Thymus (tissue), 11 donors: ENCODE data around the gene NPIPB6. TPM values are rescaled to one million over a fixed set of nuclear protein-coding genes. Genes with fewer than 3 reads are reported as not detected.
A peak's percentile ranks its signal among the peaks of the same experiment; 100 is the strongest.

Experiments
- DNase-seq, 9 donors: peaks; one replicate each; pipeline ENCODE4 v3.0.0-alpha.2; 2013; ENCODE audit warnings: low spot score in 9 of 9, low read depth in 6 of 9, missing footprints in 1 of 9
- H3K27ac ChIP-seq, 2 donors: one replicate each; pipeline ENCODE4 v1.5.1; 2013; ENCODE audit warnings: control low read depth in 1 of 2, low read depth in 1 of 2, low read length in 1 of 2, mild to moderate bottlenecking in 1 of 2, moderate library complexity in 1 of 2
- H3K27me3 ChIP-seq, 2 donors: one replicate each; pipeline ENCODE4 v1.5.1; 2013; ENCODE audit warnings: low read length in 1 of 2; ENCODE audit not compliant: control insufficient read depth in 2 of 2, insufficient read depth in 1 of 2
- H3K36me3 ChIP-seq, 2 donors: one replicate each; pipeline ENCODE4 v1.5.1; 2013; ENCODE audit warnings: low read length in 1 of 2, mild to moderate bottlenecking in 1 of 2, moderate library complexity in 1 of 2; ENCODE audit not compliant: control insufficient read depth in 2 of 2, insufficient read depth in 2 of 2
- H3K4me1 ChIP-seq, 2 donors: one replicate each; pipeline ENCODE4 v1.5.1; 2013; ENCODE audit warnings: low read length in 2 of 2; ENCODE audit not compliant: control insufficient read depth in 2 of 2, insufficient read depth in 2 of 2
- H3K4me3 ChIP-seq, 2 donors: one replicate each; pipeline ENCODE4 v1.5.1; 2013; ENCODE audit warnings: low read length in 2 of 2, control low read depth in 1 of 2, mild to moderate bottlenecking in 1 of 2
- H3K9me3 ChIP-seq, 2 donors: one replicate each; pipeline ENCODE4 v1.5.1; 2013; ENCODE audit warnings: low read length in 1 of 2, mild to moderate bottlenecking in 1 of 2; ENCODE audit not compliant: control insufficient read depth in 2 of 2, insufficient read depth in 1 of 2
- WGBS: extraction: QIAGEN DNeasy Blood & Tissue Kit; methylation state at CpG from one replicate; pipeline ENCODE4 v1.1.7; 2013; 5-methylcytosine and 5-hydroxymethylcytosine counted together
- polyA plus RNA-seq: library from polyadenylated mRNA; stranded (reverse); fragments of 200-250 nt; gene quantifications from one replicate; pipeline ENCODE4 v1.2.3, GENCODE V29; 2013
- total RNA-seq: library from RNA; stranded (reverse); fragments of 120-200 nt; gene quantifications from one replicate; pipeline ENCODE4 v1.2.4, GENCODE V29; 2013
- donor health status: healthy.

NPIPB6 gene
- total and polyA plus RNA-seq, 2 donors: 0.66 to 2.6 TPM

DNA sequence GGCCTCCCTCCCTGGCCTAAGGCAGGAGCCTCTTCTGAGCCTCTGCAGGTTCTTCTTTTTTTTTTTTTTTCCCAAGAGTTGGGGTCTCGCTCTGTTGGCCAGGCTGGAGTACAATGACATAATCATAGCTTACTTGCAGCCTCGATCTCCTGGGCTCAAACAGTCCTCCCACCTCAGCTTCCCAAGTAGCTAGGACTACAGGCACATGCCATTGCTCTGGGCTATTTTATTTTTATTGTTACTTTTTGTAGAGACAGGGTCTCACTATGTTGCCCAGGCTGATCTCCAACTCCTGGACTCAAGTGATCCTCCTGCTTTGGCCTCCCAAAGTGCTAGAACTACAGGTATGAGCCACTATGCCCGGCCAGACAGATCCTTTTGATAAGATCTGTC lies 38.4 kb downstream of the NPIPB6 start:
- Histone ChIP-seq H3K4me3 (no peak overlapping the region), H3K9me3 (no peaks in the 10 kb centered on the region), H3K4me1 (no peaks in the 10 kb centered on the region), H3K36me3 (peaks cover 3 to 12% of the 10 kb centered on the region in 2 donors), H3K27me3 (no peaks in the 10 kb centered on the region), H3K27ac (no peak overlapping the region)
- no peak for DNase-seq
- WGBS: 93% methylated on average over 3 of the region's 3 CpGs

DNA sequence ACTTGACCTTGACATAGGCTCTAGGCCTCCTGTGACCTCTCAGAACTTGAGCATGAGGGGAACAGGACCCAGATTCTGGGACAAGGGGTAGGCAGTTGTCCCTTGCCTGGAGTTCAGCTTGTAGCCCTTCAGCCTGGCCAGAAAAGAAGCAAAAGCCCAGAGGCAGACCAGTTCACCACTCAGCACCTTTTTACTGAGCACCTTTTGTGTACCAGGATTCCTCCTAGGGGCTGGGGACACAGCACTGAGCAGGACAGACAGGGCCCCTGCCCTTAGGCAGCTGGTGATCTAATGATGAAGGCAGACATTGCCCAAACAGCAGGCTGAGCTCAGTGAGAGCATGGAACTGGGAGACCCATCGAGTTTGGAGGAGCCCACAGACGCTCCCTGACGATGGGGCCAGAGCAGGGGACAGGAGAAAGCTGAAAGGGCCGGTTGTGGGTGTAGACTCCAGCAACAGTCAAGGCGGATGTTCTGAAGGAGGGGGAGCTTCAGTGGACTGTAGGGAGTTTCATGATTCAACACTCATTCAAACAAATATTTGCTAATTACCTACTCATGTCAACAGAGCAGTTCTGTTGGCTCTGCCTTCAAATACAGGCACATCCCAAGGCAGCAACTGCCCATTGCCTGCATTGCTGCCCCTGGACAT lies 38.9 kb downstream of the NPIPB6 start:
- H3K27ac ChIP-seq: no peak overlapping the region
- no peaks in the 10 kb centered on the region for H3K27me3 ChIP-seq
- H3K36me3 ChIP-seq: peaks cover 9 to 17% of the 10 kb centered on the region in 2 donors
- H3K9me3 ChIP-seq: no peaks in the 10 kb centered on the region
- no peaks in the 10 kb centered on the region for H3K4me1 ChIP-seq
- 94% methylated on average over 5 of the region's 5 CpGs for WGBS
- DNase-seq: no peak
- no peak overlapping the region for H3K4me3 ChIP-seq

DNA sequence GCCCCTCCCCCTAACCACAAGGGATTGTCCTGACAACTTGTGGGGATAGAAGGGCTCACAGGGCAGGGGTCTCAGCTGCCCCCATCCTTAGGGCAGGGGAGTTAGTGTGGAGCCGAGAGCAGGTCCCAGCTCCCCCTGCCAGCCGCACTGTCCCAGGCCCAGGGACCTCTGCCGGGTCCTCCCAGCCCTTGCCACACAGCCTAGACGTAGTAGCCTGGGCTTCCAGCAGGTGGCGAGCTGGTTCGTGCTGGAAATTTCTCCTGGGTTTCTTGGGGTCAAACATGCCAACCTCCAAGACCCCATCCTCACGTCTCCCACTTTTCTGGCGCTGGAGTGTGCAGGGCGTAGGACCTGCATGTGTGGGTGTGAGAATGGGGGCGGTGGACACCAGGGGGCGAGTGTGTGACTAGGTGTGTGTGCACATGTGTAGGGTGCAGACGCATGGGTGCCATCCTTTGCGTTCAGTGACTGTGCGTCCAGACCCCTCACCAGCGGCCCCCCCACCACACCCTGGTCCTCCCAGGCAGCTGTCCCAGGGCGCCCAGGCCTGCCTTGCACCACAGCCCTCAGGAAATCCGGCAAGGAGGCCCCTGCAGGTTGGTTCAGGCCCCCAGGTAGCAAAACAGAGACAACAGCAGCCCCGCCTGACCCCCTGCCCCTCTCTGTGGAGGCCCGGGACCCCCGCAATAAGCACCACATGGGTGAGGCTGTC lies 41.5 kb downstream of the NPIPB6 start:
- 83% methylated on average over 20 of the region's 20 CpGs for WGBS
- Histone ChIP-seq H3K36me3 (peaks cover 13 to 37% of the 10 kb centered on the region in 2 donors), H3K4me3 (no peak overlapping the region), H3K27me3 (no peaks in the 10 kb centered on the region), H3K4me1 (peaks cover 3 to 5% of the 10 kb centered on the region in 2 donors), H3K9me3 (no peaks in the 10 kb centered on the region), H3K27ac (no peak overlapping the region)
- peak in 2 of 9 donors; percentile 36 to 42 for DNase-seq

DNA sequence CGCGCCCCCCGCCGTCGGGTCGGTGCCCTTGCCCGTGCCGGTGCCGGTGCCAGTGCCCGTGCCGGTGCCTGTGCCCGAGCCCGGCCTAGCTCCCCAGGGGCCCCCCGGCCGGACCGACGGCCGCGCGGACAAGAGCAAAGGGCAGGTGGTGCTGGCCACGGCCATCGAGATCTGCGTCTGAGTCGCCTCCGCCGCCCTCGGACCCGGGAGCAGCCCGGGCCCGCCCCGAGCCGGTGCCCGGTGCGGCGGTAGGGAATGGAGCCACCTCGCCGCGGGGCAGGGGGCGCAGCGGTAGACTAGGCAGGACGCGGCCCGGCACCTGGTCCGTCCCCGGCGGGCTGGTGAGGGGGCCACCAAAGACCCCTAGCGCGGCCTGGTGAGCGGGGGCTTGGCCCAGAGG lies 42.6 kb downstream of the NPIPB6 start:
- H3K27me3 ChIP-seq: no peaks in the 10 kb centered on the region
- H3K36me3 ChIP-seq: peaks cover 13 to 40% of the 10 kb centered on the region in 2 donors
- H3K9me3 ChIP-seq: no peaks in the 10 kb centered on the region
- WGBS: 98% methylated on average over 49 of the region's 49 CpGs
- peaks cover 4 to 6% of the 10 kb centered on the region in 2 donors for H3K4me1 ChIP-seq
- H3K4me3 ChIP-seq: no peak overlapping the region
- H3K27ac ChIP-seq: no peak overlapping the region
- no peak for DNase-seq

DNA sequence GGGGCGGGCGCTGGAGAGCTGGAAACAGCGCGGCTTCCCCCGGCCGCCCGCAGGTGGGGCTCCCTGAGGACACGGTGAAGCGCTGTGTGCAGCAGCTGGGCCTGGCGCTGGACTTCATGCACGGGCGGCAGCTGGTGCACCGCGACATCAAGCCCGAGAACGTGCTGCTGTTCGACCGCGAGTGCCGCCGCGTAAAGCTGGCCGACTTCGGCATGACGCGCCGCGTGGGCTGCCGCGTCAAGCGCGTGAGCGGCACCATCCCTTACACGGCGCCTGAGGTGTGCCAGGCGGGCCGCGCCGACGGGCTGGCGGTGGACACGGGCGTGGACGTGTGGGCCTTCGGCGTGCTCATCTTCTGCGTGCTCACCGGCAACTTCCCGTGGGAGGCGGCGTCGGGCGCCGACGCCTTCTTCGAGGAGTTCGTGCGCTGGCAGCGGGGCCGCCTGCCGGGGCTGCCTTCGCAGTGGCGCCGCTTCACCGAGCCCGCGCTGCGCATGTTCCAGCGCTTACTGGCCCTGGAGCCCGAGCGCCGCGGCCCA lies 43.2 kb downstream of the NPIPB6 start:
- Histone ChIP-seq H3K36me3 (peaks cover 13 to 40% of the 10 kb centered on the region in 2 donors), H3K9me3 (no peaks in the 10 kb centered on the region), H3K27me3 (no peaks in the 10 kb centered on the region), H3K4me3 (no peak overlapping the region), H3K4me1 (peaks cover 4 to 6% of the 10 kb centered on the region in 2 donors), H3K27ac (no peak overlapping the region)
- no peak for DNase-seq
- 97% methylated on average over 73 of the region's 73 CpGs for WGBS

DNA sequence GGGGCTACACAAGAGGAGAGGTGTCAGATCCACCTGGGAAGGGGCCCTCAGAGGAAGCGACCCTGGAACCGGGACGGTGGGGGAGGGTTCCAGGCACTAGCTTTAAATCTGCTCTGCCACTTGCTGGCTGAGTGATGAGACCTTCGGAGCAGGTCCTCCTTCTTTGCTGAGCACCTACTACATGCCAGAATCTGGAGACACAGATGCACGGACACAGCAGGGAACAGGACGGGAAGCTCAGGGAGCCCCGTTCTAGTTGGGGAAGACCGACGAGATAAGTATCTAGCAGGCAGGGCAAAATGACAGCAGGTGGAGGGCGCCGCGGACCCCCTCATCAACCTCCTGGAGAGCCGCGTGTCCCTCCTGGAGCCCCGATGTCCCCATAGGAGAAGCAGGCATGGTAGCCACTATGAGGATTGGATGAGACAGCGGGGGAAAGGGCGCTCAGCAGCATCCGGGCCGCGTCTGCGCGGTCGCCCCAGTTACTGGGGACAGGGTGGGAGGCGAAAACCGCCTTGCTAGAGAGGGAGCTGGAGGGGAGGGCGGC lies 43.8 kb downstream of the NPIPB6 start:
- 97% methylated on average over 26 of the region's 26 CpGs for WGBS
- DNase-seq: no peak
- no peaks in the 10 kb centered on the region for H3K9me3 ChIP-seq

DNA sequence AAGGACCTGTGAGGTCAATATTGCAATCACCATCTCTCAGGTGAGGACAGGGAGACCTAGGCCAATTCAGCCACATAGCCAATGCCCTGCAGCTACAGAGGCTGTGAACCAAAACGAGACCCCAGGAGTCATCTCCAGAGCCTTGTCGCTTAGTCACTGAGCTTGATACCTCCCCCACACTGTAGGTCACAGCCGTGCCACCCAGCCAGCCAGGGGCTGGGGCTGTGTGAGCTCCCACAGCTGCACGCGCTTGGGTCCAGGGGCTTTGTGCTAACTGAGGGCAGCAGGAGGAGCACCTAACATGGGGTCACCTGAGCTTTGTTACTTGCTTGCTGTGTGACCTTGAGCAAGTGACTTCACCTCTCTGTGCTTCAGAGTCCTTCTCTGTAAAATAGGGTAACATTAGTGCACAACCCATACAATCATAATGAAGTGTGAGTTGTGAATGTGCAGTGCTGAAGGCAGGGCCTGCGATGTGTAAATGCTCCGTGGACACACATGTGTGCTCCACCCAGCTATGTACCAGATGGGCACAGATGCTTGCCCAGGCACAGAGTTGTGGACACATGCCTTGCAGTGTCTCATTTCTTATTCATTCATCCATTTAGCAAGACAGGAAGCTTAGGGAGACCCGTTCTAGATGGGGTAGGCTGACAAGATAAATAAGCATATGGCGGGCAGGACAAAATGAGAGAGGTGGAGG lies 45.1 kb downstream of the NPIPB6 start:
- no peak overlapping the region for H3K4me3 ChIP-seq
- no peak overlapping the region for H3K27ac ChIP-seq
- no peak for DNase-seq
- H3K27me3 ChIP-seq: no peaks in the 10 kb centered on the region
- H3K36me3 ChIP-seq: peaks cover 13 to 40% of the 10 kb centered on the region in 2 donors
- WGBS: 94% methylated on average over 9 of the region's 9 CpGs
- H3K9me3 ChIP-seq: no peaks in the 10 kb centered on the region
- peaks cover 4 to 6% of the 10 kb centered on the region in 2 donors for H3K4me1 ChIP-seq

More for the DNA sequence above, 43.8 kb downstream of the NPIPB6 start:
- peaks cover 13 to 40% of the 10 kb centered on the region in 2 donors for H3K36me3 ChIP-seq
- H3K27me3 ChIP-seq: no peaks in the 10 kb centered on the region
- no peak overlapping the region for H3K27ac ChIP-seq
- H3K4me1 ChIP-seq: peaks cover 4 to 6% of the 10 kb centered on the region in 2 donors
- no peak overlapping the region for H3K4me3 ChIP-seq

DNA sequence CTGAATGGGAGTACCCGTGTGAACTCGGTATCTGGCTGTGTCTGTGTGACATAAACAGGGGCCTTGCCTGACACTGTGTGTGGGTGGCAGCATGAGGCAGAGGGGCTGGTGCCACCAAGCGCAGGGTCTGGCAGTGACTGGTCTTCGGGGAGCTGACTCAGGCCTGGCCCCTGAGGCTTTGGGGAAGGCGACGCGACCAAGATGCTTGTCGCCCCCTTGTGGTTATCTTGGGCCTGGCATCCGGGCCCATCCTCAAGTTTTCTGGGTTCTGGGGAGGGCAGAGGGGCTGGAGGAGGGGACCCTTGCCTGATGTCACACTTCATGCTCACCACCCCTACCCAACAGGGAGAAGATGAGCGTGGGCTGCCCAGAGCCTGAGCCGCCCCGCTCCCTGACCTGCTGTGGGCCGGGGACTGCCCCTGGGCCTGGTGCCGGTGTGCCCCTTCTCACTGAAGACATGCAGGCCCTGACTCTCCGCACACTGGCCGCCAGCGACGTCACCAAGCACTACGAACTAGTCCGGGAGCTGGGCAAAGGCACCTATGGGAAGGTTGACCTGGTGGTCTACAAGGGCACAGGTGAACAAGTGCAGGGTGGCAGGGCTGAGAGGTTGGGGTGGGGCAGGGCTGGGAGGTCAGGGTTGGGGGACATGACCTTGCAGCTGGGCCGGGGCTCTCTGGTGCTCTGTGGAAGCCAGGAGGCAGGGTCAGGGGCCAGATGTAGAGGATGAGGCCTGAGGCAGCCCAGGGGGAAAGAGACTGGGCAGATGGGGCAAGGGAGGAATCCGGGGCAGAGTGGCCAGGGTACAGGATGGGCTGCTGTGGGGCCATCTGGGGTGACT lies 46.0 kb downstream of the NPIPB6 start:
- Histone ChIP-seq H3K9me3 (no peaks in the 10 kb centered on the region), H3K36me3 (peaks cover 13 to 40% of the 10 kb centered on the region in 2 donors), H3K27me3 (no peaks in the 10 kb centered on the region), H3K4me3 (no peak overlapping the region), H3K27ac (no peak overlapping the region), H3K4me1 (peaks cover 8 to 13% of the 10 kb centered on the region in 2 donors)
- WGBS: 66% methylated on average over 22 of the region's 22 CpGs
- DNase-seq: peak in 4 of 9 donors; percentile 65 to 77 (median 74)
